ENCODE measurements around the gene EDEM2.
"Not testable (repeated sequence)": the region's sequence is repeated elsewhere in the genome, so short reads cannot be mapped to it uniquely, and the experiment has no call there.

The EDEM2 gene

GRCh38 chr20:35146920-35147574 is at the start of gene EDEM2:
EDEM2 (minus strand) TSS chr20:35147336; CDS start chr20:35147258, 78 bp downstream.
- peak; percentile 95 for DNase-seq

- DNase-seq, result no peak
Measured at GRCh38 chr20:35196313-35196712, 49.2 kb upstream of the EDEM2 start.

- DNase-seq, result not testable (repeated sequence)
Measured at GRCh38 chr20:35193031-35193791, 46.1 kb upstream of the EDEM2 start.

- no peak for DNase-seq
Measured at GRCh38 chr20:35192118-35192872, 45.2 kb upstream of the EDEM2 start.

GRCh38 chr20:35191419-35192117 is 44.4 kb upstream of the EDEM2 start:
- DNase-seq, result no peak

GRCh38 chr20:35190556-35190955 is 43.4 kb upstream of the EDEM2 start:
- DNase-seq, result no peak

GRCh38 chr20:35189223-35189622 is 42.1 kb upstream of the EDEM2 start:
- not testable (repeated sequence) for DNase-seq

GRCh38 chr20:35187584-35188190 is 40.6 kb upstream of the EDEM2 start:
- no peak for DNase-seq

- not testable (repeated sequence) for DNase-seq
Measured at GRCh38 chr20:35186691-35187289, 39.7 kb upstream of the EDEM2 start.

- DNase-seq, result no peak
Measured at GRCh38 chr20:35181731-35182130, 34.6 kb upstream of the EDEM2 start.

- no peak for DNase-seq
Measured at GRCh38 chr20:35180266-35180665, 33.1 kb upstream of the EDEM2 start.

- no peak for DNase-seq
Measured at GRCh38 chr20:35179292-35180212, 32.4 kb upstream of the EDEM2 start.

GRCh38 chr20:35176132-35176531 is 29.0 kb upstream of the EDEM2 start:
- no peak for DNase-seq

GRCh38 chr20:35174458-35175216 is 27.5 kb upstream of the EDEM2 start:
- no peak for DNase-seq

- DNase-seq, result no peak
Measured at GRCh38 chr20:35173576-35174192, 26.5 kb upstream of the EDEM2 start.

- DNase-seq, result no peak
Measured at GRCh38 chr20:35172434-35172806, 25.3 kb upstream of the EDEM2 start.

GRCh38 chr20:35171753-35172433 is 24.8 kb upstream of the EDEM2 start, which contains the start of gene PROCR:
PROCR (plus strand) TSS chr20:35172072; CDS start chr20:35172155, 83 bp downstream.
- DNase-seq, result peak; percentile 95

- no peak for DNase-seq
Measured at GRCh38 chr20:35171438-35171752, 24.3 kb upstream of the EDEM2 start.
